ENCODE measurements around the gene PCSK1N. TPM values are rescaled to one million over a fixed set of nuclear protein-coding genes. Genes with fewer than 3 reads are reported as not detected.
A peak's percentile ranks its signal among the peaks of the same experiment; 100 is the strongest.

The PCSK1N gene
- total RNA-seq, 2 experiments from 2014 or later, result 2.7 to 2.8 TPM

GRCh38 chrX:48818098-48818497, 17.3 kb downstream of the PCSK1N start:
- DNase-seq, result no peak
- no peaks in the 10 kb centered on the region for H3K27me3 Mint-ChIP-seq
- H3K4me3 Mint-ChIP-seq, result no peak overlapping the region
- H3K36me3 Mint-ChIP-seq, result peaks cover 17% of the 10 kb centered on the region
- ChIA-PET CTCF (no interaction called here), POLR2A (no interaction called here)
- no peaks in the 10 kb centered on the region for H3K4me1 Mint-ChIP-seq (ENCODE audit: low read depth)
- H3K9me3 Mint-ChIP-seq, result no peaks in the 10 kb centered on the region
- intact Hi-C loops (cut with micrococcal nuclease), result no loop called here
- no peak overlapping the region for H3K27ac Mint-ChIP-seq

- POLR2A ChIA-PET, result no interaction called here
- intact Hi-C loops (cut with micrococcal nuclease), result no loop called here
Measured at GRCh38 chrX:48816014-48816810, 19.2 kb downstream of the PCSK1N start.

GRCh38 chrX:48815266-48815665, 20.1 kb downstream of the PCSK1N start:
- no peak overlapping the region for H3K4me3 Mint-ChIP-seq
- CTCF ChIA-PET, result no interaction called here

More at GRCh38 chrX:48816014-48816810, 19.2 kb downstream of the PCSK1N start:
- H3K9me3 Mint-ChIP-seq, result no peaks in the 10 kb centered on the region
- H3K27ac Mint-ChIP-seq, result no peak overlapping the region
- H3K27me3 Mint-ChIP-seq, result no peaks in the 10 kb centered on the region
- H3K4me1 Mint-ChIP-seq (ENCODE audit: low read depth), result no peaks in the 10 kb centered on the region
- CTCF ChIA-PET, result no interaction called here
- no peak for DNase-seq
- H3K36me3 Mint-ChIP-seq, result peaks cover 19% of the 10 kb centered on the region
- no peak overlapping the region for H3K4me3 Mint-ChIP-seq

GRCh38 chrX:48814722-48815121, 20.7 kb downstream of the PCSK1N start:
- POLR2A ChIA-PET, result no interaction called here
- no peaks in the 10 kb centered on the region for H3K4me1 Mint-ChIP-seq (ENCODE audit: low read depth)
- H3K27me3 Mint-ChIP-seq, result no peaks in the 10 kb centered on the region
- H3K36me3 Mint-ChIP-seq, result peaks cover 15% of the 10 kb centered on the region
- no peak for DNase-seq
- no peaks in the 10 kb centered on the region for H3K9me3 Mint-ChIP-seq
- CTCF ChIA-PET, result no interaction called here
- intact Hi-C loops (cut with micrococcal nuclease), result no loop called here
- H3K27ac Mint-ChIP-seq, result no peak overlapping the region
- no peak overlapping the region for H3K4me3 Mint-ChIP-seq

More at GRCh38 chrX:48815266-48815665, 20.1 kb downstream of the PCSK1N start:
- intact Hi-C loops (cut with micrococcal nuclease), result no loop called here
- POLR2A ChIA-PET, result no interaction called here
- DNase-seq, result no peak
- Mint-ChIP-seq H3K36me3 (peaks cover 19% of the 10 kb centered on the region), H3K4me1 (ENCODE audit: low read depth) (no peaks in the 10 kb centered on the region), H3K27ac (no peak overlapping the region), H3K9me3 (no peaks in the 10 kb centered on the region), H3K27me3 (no peaks in the 10 kb centered on the region)

GRCh38 chrX:48813644-48814043, 21.8 kb downstream of the PCSK1N start:
- POLR2A ChIA-PET, result no interaction called here

GRCh38 chrX:48806081-48806480, 29.3 kb downstream of the PCSK1N start:
- H3K27ac Mint-ChIP-seq, result peak overlapping the region; percentile 4
- intact Hi-C loops (cut with micrococcal nuclease), result loop anchor here (10.0 kb wide), 2 partner anchors 89 to 359 kb away; partner anchors contain the start of genes MAGIX, PQBP1 and TIMM17B
- no peak for DNase-seq
- peaks cover 10% of the 10 kb centered on the region for H3K4me1 Mint-ChIP-seq (ENCODE audit: low read depth)
- ChIA-PET CTCF (no interaction called here), POLR2A (no interaction called here)
- no peaks in the 10 kb centered on the region for H3K9me3 Mint-ChIP-seq
- H3K4me3 Mint-ChIP-seq, result no peak overlapping the region
- peaks cover 5% of the 10 kb centered on the region for H3K36me3 Mint-ChIP-seq
- no peaks in the 10 kb centered on the region for H3K27me3 Mint-ChIP-seq

More at GRCh38 chrX:48813644-48814043, 21.8 kb downstream of the PCSK1N start:
- CTCF ChIA-PET, result no interaction called here
- no peak for DNase-seq
- Mint-ChIP-seq H3K4me1 (ENCODE audit: low read depth) (no peaks in the 10 kb centered on the region), H3K27me3 (no peaks in the 10 kb centered on the region), H3K4me3 (no peak overlapping the region), H3K36me3 (peaks cover 8% of the 10 kb centered on the region), H3K27ac (no peak overlapping the region), H3K9me3 (no peaks in the 10 kb centered on the region)
- intact Hi-C loops (cut with micrococcal nuclease), result no loop called here

GRCh38 chrX:48802905-48803200, 32.6 kb downstream of the PCSK1N start:
- Mint-ChIP-seq H3K27me3 (no peaks in the 10 kb centered on the region), H3K4me3 (peak overlapping the region; percentile 95), H3K4me1 (ENCODE audit: low read depth) (peaks cover 16% of the 10 kb centered on the region), H3K9me3 (no peaks in the 10 kb centered on the region), H3K36me3 (peaks cover 5% of the 10 kb centered on the region), H3K27ac (peak overlapping the region; percentile 99)
- intact Hi-C loops (cut with micrococcal nuclease), result loop anchor here (1.0 to 10.0 kb wide), 7 partner anchors 66 to 362 kb away; partner anchors contain the start of genes MAGIX, OTUD5, PIM2 and PQBP1
- CTCF ChIA-PET, result no interaction called here
- no peak for DNase-seq
- POLR2A ChIA-PET, result no interaction called here

- intact Hi-C loops (cut with micrococcal nuclease), result loop anchor here (1.0 to 10.0 kb wide), 7 partner anchors 65 to 363 kb away; partner anchors contain the start of genes MAGIX, OTUD5, PIM2 and PQBP1
- H3K4me1 Mint-ChIP-seq (ENCODE audit: low read depth), result peaks cover 16% of the 10 kb centered on the region
- peaks cover 5% of the 10 kb centered on the region for H3K36me3 Mint-ChIP-seq
- H3K4me3 Mint-ChIP-seq, result peak overlapping the region; percentile 95
- CTCF ChIA-PET, result interaction anchor here (1.0 kb wide), 1 partner anchor 154 kb away, joined by 3 read pairs; no protein-coding TSS in a partner anchor
- no peaks in the 10 kb centered on the region for H3K9me3 Mint-ChIP-seq
- no peaks in the 10 kb centered on the region for H3K27me3 Mint-ChIP-seq
- peak; percentile 84 for DNase-seq
- peak overlapping the region; percentile 99 for H3K27ac Mint-ChIP-seq
- POLR2A ChIA-PET, result interaction anchor here (0.6 to 1.1 kb wide), 2 partner anchors 106 to 126 kb away, joined by 3 to 4 read pairs; partner anchors contain the start of gene SUV39H1
Measured at GRCh38 chrX:48802089-48802904, 33.1 kb downstream of the PCSK1N start.

GRCh38 chrX:48801280-48802088, 33.9 kb downstream of the PCSK1N start, which contains the start of gene HDAC6:
Gene HDAC6, plus strand, starts transcription at chrX:48802067. Its CDS starts 626 bp downstream, at chrX:48802693.
- ChIA-PET CTCF (interaction anchor here (1.0 to 1.5 kb wide), 2 partner anchors 153 to 170 kb away, joined by 3 read pairs; no protein-coding TSS in a partner anchor), POLR2A (interaction anchor here (0.6 to 1.6 kb wide), 4 partner anchors 64 to 125 kb away, joined by 3 to 4 read pairs (median 4); partner anchors contain the start of gene SUV39H1)
- H3K27me3 Mint-ChIP-seq, result no peaks in the 10 kb centered on the region
- peak; percentile 97 for DNase-seq
- intact Hi-C loops (cut with micrococcal nuclease), result loop anchor here (1.0 to 10.0 kb wide), 9 partner anchors 64 to 363 kb away; partner anchors contain the start of genes MAGIX, OTUD5, PIM2 and PQBP1
- no peaks in the 10 kb centered on the region for H3K9me3 Mint-ChIP-seq
- H3K27ac Mint-ChIP-seq, result peak within 1 kb of the TSS; percentile 99
- peak within 1 kb of the TSS; percentile 95 for H3K4me3 Mint-ChIP-seq
- peaks cover 16% of the 10 kb centered on the region for H3K4me1 Mint-ChIP-seq (ENCODE audit: low read depth)
- peaks cover 5% of the 10 kb centered on the region for H3K36me3 Mint-ChIP-seq

- intact Hi-C loops (cut with micrococcal nuclease), result loop anchor here (1.0 to 10.0 kb wide), 8 partner anchors 63 to 364 kb away; partner anchors contain the start of genes MAGIX, OTUD5, PIM2 and PQBP1
- CTCF ChIA-PET, result interaction anchor here (0.9 to 1.5 kb wide), 2 partner anchors 153 to 169 kb away, joined by 3 read pairs; no protein-coding TSS in a partner anchor
- Mint-ChIP-seq H3K4me3 (peak overlapping the region; percentile 95), H3K9me3 (no peaks in the 10 kb centered on the region), H3K4me1 (ENCODE audit: low read depth) (peaks cover 14% of the 10 kb centered on the region), H3K27ac (peak overlapping the region; percentile 99), H3K27me3 (no peaks in the 10 kb centered on the region), H3K36me3 (peaks cover 5% of the 10 kb centered on the region)
- no peak for DNase-seq
- POLR2A ChIA-PET, result interaction anchor here (1.6 kb wide), 1 partner anchor 88 kb away, joined by 4 read pairs; no protein-coding TSS in a partner anchor
Measured at GRCh38 chrX:48800574-48801279, 34.7 kb downstream of the PCSK1N start.

GRCh38 chrX:48798318-48798717, 37.1 kb downstream of the PCSK1N start:
- ChIA-PET CTCF (no interaction called here), POLR2A (no interaction called here)
- peaks cover 13% of the 10 kb centered on the region for H3K4me1 Mint-ChIP-seq (ENCODE audit: low read depth)
- H3K27me3 Mint-ChIP-seq, result no peaks in the 10 kb centered on the region
- H3K27ac Mint-ChIP-seq, result no peak overlapping the region
- no peak overlapping the region for H3K4me3 Mint-ChIP-seq
- no peaks in the 10 kb centered on the region for H3K9me3 Mint-ChIP-seq
- intact Hi-C loops (cut with micrococcal nuclease), result no loop called here
- no peaks in the 10 kb centered on the region for H3K36me3 Mint-ChIP-seq
- DNase-seq, result no peak

Data from activated CD4-positive, alpha-beta memory T cell treated with anti-CD3 and anti-CD28 coated beads for 36 hours (primary cell).